GM21786 (cell line): ENCODE results near the gene RAP1GAP2.
"Not testable (repeated sequence)": the region's sequence is repeated elsewhere in the genome, so short reads cannot be mapped to it uniquely, and the experiment has no call there.

ENCODE experiments used
- ATAC-seq: cut with Tn5 transposase; IDR thresholded peaks from one replicate; pipeline ENCODE4 v1.9.1; 2021; ENCODE audit not compliant: unreplicated experiment

The RAP1GAP2 gene

GRCh38 chr17:3012926-3013581, 216.8 kb downstream of the RAP1GAP2 start:
- ATAC-seq = no peak

GRCh38 chr17:3015890-3016289, 219.7 kb downstream of the RAP1GAP2 start:
- no peak for ATAC-seq

GRCh38 chr17:3017936-3018335, 221.7 kb downstream of the RAP1GAP2 start:
- no peak for ATAC-seq

- ATAC-seq = no peak
Observed at GRCh38 chr17:3019761-3020160, 223.5 kb downstream of the RAP1GAP2 start.

- ATAC-seq = no peak
Observed at GRCh38 chr17:3020381-3020780, 224.1 kb downstream of the RAP1GAP2 start.

- no peak for ATAC-seq
Observed at GRCh38 chr17:3022197-3022596, 226.0 kb downstream of the RAP1GAP2 start.

- no peak for ATAC-seq
Observed at GRCh38 chr17:3024346-3024745, 228.1 kb downstream of the RAP1GAP2 start.

- no peak for ATAC-seq
Observed at GRCh38 chr17:3025421-3026124, 229.3 kb downstream of the RAP1GAP2 start.

- ATAC-seq = no peak
Observed at GRCh38 chr17:3026125-3026855, 230.1 kb downstream of the RAP1GAP2 start.

GRCh38 chr17:3026856-3027751, 230.9 kb downstream of the RAP1GAP2 start:
- ATAC-seq = no peak

- no peak for ATAC-seq
Observed at GRCh38 chr17:3027786-3028532, 231.7 kb downstream of the RAP1GAP2 start.

GRCh38 chr17:3029213-3029913, 233.1 kb downstream of the RAP1GAP2 start:
- no peak for ATAC-seq

GRCh38 chr17:3030096-3030495, 233.9 kb downstream of the RAP1GAP2 start:
- no peak for ATAC-seq

GRCh38 chr17:3030852-3031470, 234.7 kb downstream of the RAP1GAP2 start:
- not testable (repeated sequence) for ATAC-seq

- no peak for ATAC-seq
Observed at GRCh38 chr17:3032258-3033247, 236.3 kb downstream of the RAP1GAP2 start.

- ATAC-seq = no peak
Observed at GRCh38 chr17:3033248-3033640, 237.0 kb downstream of the RAP1GAP2 start.

- no peak for ATAC-seq
Observed at GRCh38 chr17:3033741-3034577, 237.7 kb downstream of the RAP1GAP2 start.
